OCI-LY7 (cell line): ENCODE data around the gene COX14. TPM values are rescaled to one million over a fixed set of nuclear protein-coding genes. Genes with fewer than 3 reads are reported as not detected.

Source experiments
- BruUV-seq: library from RNA; stranded (reverse); fragments of 400-500 nt; replicated peaks from 2 replicates; lab custom pipeline; 2021; lab: Mats Ljungman, UMichigan
- CTCF ChIA-PET: fragments of 300-600 bp; sonication (Branson Sonifier 250); formaldehyde crosslinking; loops from one replicate; lab custom pipeline; 2022; ENCODE audit warnings: antibody characterized with exemption; ENCODE audit not compliant: unreplicated experiment; lab: Charles Lee
- POLR2A ChIA-PET: fragments of 300-600 bp; sonication (Branson Sonifier 250); formaldehyde crosslinking; loops from one replicate; lab custom pipeline; 2022; ENCODE audit warnings: antibody characterized with exemption; lab: Charles Lee
- DNase-seq: peaks from one replicate; pipeline ENCODE4 v3.0.0-alpha.2; 2015; ENCODE audit warnings: low spot score
- H2AFZ ChIP-seq: fragments of 200-600 bp; sonication (generic), shearing (Covaris generic); 2 replicates; pipeline ENCODE4 v1.6.1; 2014; ENCODE audit warnings: mild to moderate bottlenecking, antibody characterized with exemption, low read length, moderate library complexity
- H3K27ac ChIP-seq: fragments of 200-600 bp; sonication (generic); 2 replicates; pipeline ENCODE4 v1.5.1; 2014; ENCODE audit warnings: mixed run types, low read depth, mild to moderate bottlenecking, moderate library complexity, low read length, inconsistent platforms; ENCODE audit not compliant: poor library complexity, severe bottlenecking
- H3K36me3 ChIP-seq: fragments of 200-600 bp; sonication (generic); 2 replicates; pipeline ENCODE4 v1.6.1; 2014; ENCODE audit warnings: mild to moderate bottlenecking, antibody characterized with exemption, low read length, moderate library complexity, mixed read lengths; ENCODE audit not compliant: insufficient read depth
- H3K4me1 ChIP-seq: fragments of 200-600 bp; sonication (generic); 2 replicates; pipeline ENCODE4 v1.5.1; 2014; ENCODE audit warnings: mild to moderate bottlenecking, low read length; ENCODE audit not compliant: insufficient read depth, poor library complexity, severe bottlenecking
- H3K4me2 ChIP-seq: fragments of 200-600 bp; sonication (generic); 2 replicates; pipeline ENCODE4 v1.6.1; 2014; ENCODE audit warnings: mild to moderate bottlenecking, low read length
- H3K4me3 ChIP-seq: fragments of 200-600 bp; sonication (generic); 2 replicates; pipeline ENCODE4 v1.5.1; 2014; ENCODE audit warnings: mild to moderate bottlenecking, low read depth, low read length; ENCODE audit not compliant: poor library complexity, severe bottlenecking
- H3K79me2 ChIP-seq: fragments of 200-600 bp; sonication (generic); 2 replicates; pipeline ENCODE4 v1.6.1; 2016; ENCODE audit warnings: low read depth, mild to moderate bottlenecking, low read length, moderate library complexity, mixed read lengths; ENCODE audit not compliant: insufficient read depth
- H3K9me2 ChIP-seq: fragments of 200-600 bp; sonication (generic); 2 replicates; pipeline ENCODE4 v1.6.1; 2016; ENCODE audit warnings: mild to moderate bottlenecking, low read length, mixed read lengths; ENCODE audit not compliant: insufficient read depth
- H3K9me3 ChIP-seq: fragments of 200-600 bp; sonication (generic); 2 replicates; pipeline ENCODE4 v1.6.1; 2014; ENCODE audit warnings: mild to moderate bottlenecking, mixed run types, low read length, mixed read lengths
- H4K20me1 ChIP-seq: fragments of 200-600 bp; sonication (generic); 2 replicates; pipeline ENCODE4 v1.6.1; 2014; ENCODE audit warnings: mild to moderate bottlenecking, antibody characterized with exemption, low read length, moderate library complexity, mixed read lengths; ENCODE audit not compliant: insufficient read depth
- CTCF ChIP-seq: fragments of 200-600 bp; sonication (generic); conservative IDR thresholded peaks from 2 replicates; pipeline ENCODE4 v1.5.1; 2014; ENCODE audit warnings: mild to moderate bottlenecking, antibody characterized with exemption, low read length, moderate library complexity, mixed read lengths
- EZH2phosphoT487 ChIP-seq: fragments of 200-600 bp; sonication (generic); IDR thresholded peaks from 2 replicates; pipeline ENCODE4 v1.6.1; 2018; ENCODE audit warnings: low read depth, borderline replicate concordance, mild to moderate bottlenecking, mixed run types, antibody characterized with exemption, low read length, moderate library complexity, mixed read lengths
- intact Hi-C: fragments of 100-400 bp; cut with micrococcal nuclease; formaldehyde crosslinking; loops from one replicate; pipeline ENCODE4 v1.10.0; 2022; ENCODE audit not compliant: unreplicated experiment
- total RNA-seq, 2 experiments: library from RNA; depleted of rRNA in 1 of 2; stranded (reverse); fragments of >200 nt in 1 of 2; shearing (Covaris generic) in 1 of 2; gene quantifications; 2 replicates each; pipeline ENCODE4 v1.2.3, GENCODE V29; 2014 to 2022

Gene COX14
- total RNA-seq, 2 experiments from 2014 or later, result 54.3 to 57.4 TPM

- no peak for TF ChIP-seq EZH2phosphoT487
- TF ChIP-seq CTCF, result no peak
- Histone ChIP-seq H2AFZ (no peak overlapping the region), H3K9me2 (no peaks in the 10 kb centered on the region), H3K9me3 (no peaks in the 10 kb centered on the region), H3K27ac (no peak overlapping the region), H3K4me1 (no peaks in the 10 kb centered on the region), H3K4me2 (no peak overlapping the region), H3K79me2 (no peaks in the 10 kb centered on the region), H3K4me3 (no peak overlapping the region), H4K20me1 (no peaks in the 10 kb centered on the region), H3K36me3 (peaks cover 60% of the 10 kb centered on the region)
- ChIA-PET CTCF (interaction anchor here (0.5 kb wide), 1 partner anchor 10 kb away, joined by 3 read pairs; no protein-coding TSS in a partner anchor), POLR2A (interaction anchor here (1.2 to 3.2 kb wide), 2 partner anchors 10 to 16 kb away, joined by 4 to 12 read pairs; partner anchors contain the start of gene SMARCD1)
- intact Hi-C loops, result no loop called here
- BruUV-seq, result no TSS peak
- no peak for DNase-seq
These were observed 11.5 kb upstream of the COX14 start for GRCh38 chr12:50100561-50100960.

- BruUV-seq, result no TSS peak
- no peak overlapping the region for H3K4me2 ChIP-seq
- no peaks in the 10 kb centered on the region for H3K79me2 ChIP-seq
- H4K20me1 ChIP-seq, result no peaks in the 10 kb centered on the region
- no peak for DNase-seq
- TF ChIP-seq CTCF, result peak; percentile 51
- no peak for TF ChIP-seq EZH2phosphoT487
- no peak overlapping the region for H3K4me3 ChIP-seq
- H3K27ac ChIP-seq, result no peak overlapping the region
- H3K36me3 ChIP-seq, result peaks cover 49% of the 10 kb centered on the region
- CTCF ChIA-PET, result no interaction called here
- H2AFZ ChIP-seq, result no peak overlapping the region
- H3K9me2 ChIP-seq, result no peaks in the 10 kb centered on the region
- no peaks in the 10 kb centered on the region for H3K4me1 ChIP-seq
- intact Hi-C loops, result no loop called here
- POLR2A ChIA-PET, result interaction anchor here (0.7 to 3.2 kb wide), 2 partner anchors 9 to 13 kb away, joined by 8 to 12 read pairs; no protein-coding TSS in a partner anchor
- no peaks in the 10 kb centered on the region for H3K9me3 ChIP-seq
These were observed 10.4 kb upstream of the COX14 start for GRCh38 chr12:50101663-50102062.

GRCh38 chr12:50102131-50102531 is 9.9 kb upstream of the COX14 start:
- no peaks in the 10 kb centered on the region for H3K79me2 ChIP-seq
- H2AFZ ChIP-seq, result no peak overlapping the region
- intact Hi-C loops, result no loop called here
- no peak for DNase-seq
- POLR2A ChIA-PET, result interaction anchor here (3.2 kb wide), 1 partner anchor 8 kb away, joined by 12 read pairs; no protein-coding TSS in a partner anchor
- no peaks in the 10 kb centered on the region for H4K20me1 ChIP-seq
- no TSS peak for BruUV-seq
- H3K9me3 ChIP-seq, result no peaks in the 10 kb centered on the region
- CTCF ChIA-PET, result no interaction called here
- H3K4me2 ChIP-seq, result no peak overlapping the region
- no peak overlapping the region for H3K4me3 ChIP-seq
- no peaks in the 10 kb centered on the region for H3K4me1 ChIP-seq
- no peak overlapping the region for H3K27ac ChIP-seq
- TF ChIP-seq EZH2phosphoT487, result no peak
- TF ChIP-seq CTCF, result no peak
- no peaks in the 10 kb centered on the region for H3K9me2 ChIP-seq
- peaks cover 45% of the 10 kb centered on the region for H3K36me3 ChIP-seq
